ENCODE data around the gene RMI1.

GRCh38 chr9:83992901-83993300, 12.3 kb downstream of the RMI1 start:
- no peak for TF ChIP-seq CTCF (IDR thresholded peaks at IDR 0.05)
- no peak for TF ChIP-seq POLR2A (IDR thresholded peaks at IDR 0.05)

All from body of pancreas (tissue), 4 donors.